Measurements from ENCODE around the gene PSMD8.
A peak's percentile ranks its signal among the peaks of the same experiment; 100 is the strongest.
"Not testable (repeated sequence)": the region's sequence is repeated elsewhere in the genome, so short reads cannot be mapped to it uniquely, and the experiment has no call there.

Gene PSMD8

GRCh38 chr19:38374332-38375097 is at the start of gene PSMD8:
Gene PSMD8, plus strand, starts transcription at chr19:38374571. Its CDS starts 31 bp downstream, at chr19:38374602.
- peak; percentile 81 to 97 for DNase-seq

- DNase-seq: no peak
Measured at GRCh38 chr19:38326591-38326990, 47.8 kb upstream of the PSMD8 start.

DNA sequence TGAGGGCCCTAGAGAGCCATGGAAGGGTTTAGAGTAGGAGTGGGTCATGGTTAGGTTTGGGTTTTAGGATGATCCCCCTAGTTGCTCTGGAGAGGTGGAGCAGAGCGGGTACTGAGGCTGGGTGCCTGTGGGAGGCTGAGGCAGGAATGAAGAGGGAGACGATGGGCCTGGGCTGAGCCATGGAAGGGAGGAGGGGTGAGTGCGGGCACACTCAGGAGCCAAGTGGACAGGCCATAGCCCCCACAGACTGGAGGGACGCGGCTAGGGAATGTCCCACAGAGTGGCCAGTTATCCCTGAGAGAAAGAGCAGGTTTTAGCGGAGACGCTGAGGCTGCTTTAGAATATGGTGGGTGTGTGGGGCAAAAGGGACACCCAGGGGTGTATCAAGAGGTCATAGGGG is 44.7 kb upstream of the PSMD8 start:
- DNase-seq: no peak

DNA sequence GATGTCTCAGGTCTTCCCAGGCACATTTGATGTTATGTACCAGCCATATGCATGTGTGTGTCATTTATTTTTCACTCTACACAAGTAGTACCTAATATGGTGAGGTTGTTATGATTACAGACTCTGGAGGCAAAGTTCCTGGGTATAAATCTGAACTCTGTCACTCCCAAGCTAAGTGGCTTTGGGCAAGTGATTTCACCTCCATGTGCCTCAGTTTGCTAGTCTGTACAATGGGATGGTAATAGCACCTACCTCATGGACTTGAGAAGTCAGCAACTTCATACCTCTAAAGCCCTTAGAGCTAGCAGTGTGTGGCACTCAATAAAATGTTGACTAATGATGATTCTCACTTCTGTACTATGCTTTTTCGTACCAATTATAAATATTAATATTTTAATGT is 42.6 kb upstream of the PSMD8 start:
- no peak for DNase-seq

- no peak for DNase-seq
Measured at GRCh38 chr19:38333245-38333644, 41.1 kb upstream of the PSMD8 start.

DNA sequence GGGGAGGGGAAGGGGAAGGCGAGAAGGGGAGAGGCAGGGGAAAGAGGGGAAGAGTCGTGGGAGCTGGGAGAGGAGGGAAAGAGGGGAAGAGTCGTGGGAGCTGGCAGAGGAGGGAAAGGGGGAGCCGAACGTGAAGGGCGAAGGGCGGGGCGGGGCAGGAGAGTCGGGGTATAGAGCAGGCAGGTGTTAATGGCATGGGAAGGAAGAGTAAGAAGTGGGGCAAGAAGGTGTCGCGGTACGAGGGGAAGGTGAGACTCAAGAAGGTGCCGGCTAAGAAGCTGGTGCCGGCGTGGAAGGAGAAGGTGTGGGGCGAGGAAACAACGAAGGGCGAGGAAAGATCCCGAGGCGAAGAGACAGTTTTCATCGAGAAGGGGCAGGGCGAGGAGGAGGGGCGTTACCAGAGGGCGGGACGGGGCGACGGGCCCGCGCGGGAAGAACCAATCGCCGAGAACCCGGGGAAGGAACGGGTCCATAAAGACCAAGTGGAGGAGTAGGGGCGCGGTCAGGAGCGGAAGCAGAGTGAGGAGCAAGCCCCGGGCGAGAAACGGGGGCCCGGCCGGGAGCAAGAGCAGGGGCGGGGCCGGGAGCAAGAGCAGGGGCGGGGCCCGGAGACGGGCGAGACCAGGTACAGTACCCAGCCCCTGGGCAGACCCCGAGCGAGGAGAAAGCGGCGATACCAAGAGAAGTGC is 38.3 kb upstream of the PSMD8 start:
- DNase-seq: peak; percentile 81 to 92

GRCh38 chr19:38336638-38337359 is 37.6 kb upstream of the PSMD8 start:
- DNase-seq: peak; percentile 65 to 89

GRCh38 chr19:38337360-38337653 is 37.1 kb upstream of the PSMD8 start:
- no peak for DNase-seq

- DNase-seq: not testable (repeated sequence)
Measured at GRCh38 chr19:38339011-38339410, 35.4 kb upstream of the PSMD8 start.

DNA sequence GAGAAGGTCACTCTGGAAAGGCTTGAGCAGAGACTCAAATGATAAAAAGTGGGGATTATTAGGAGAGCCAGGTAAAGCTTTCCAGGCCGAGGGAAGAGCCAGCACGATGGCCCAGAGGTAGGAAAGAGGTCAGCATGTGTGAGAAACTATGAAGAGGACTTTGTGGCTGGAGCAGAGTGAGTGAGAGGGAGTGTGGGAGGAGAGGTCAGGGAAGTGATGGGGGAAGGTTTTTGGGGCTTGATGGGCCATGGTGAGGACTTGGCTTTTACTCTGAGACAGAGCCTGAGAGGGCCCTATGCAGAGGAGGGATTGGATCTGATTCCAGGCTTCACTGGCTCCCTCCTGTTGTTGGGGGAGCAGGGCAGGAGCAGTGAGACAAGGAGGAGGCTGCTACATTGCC is 33.4 kb upstream of the PSMD8 start:
- no peak for DNase-seq

GRCh38 chr19:38346837-38347236 is 27.5 kb upstream of the PSMD8 start:
- no peak for DNase-seq

- no peak for DNase-seq
Measured at GRCh38 chr19:38350883-38351282, 23.5 kb upstream of the PSMD8 start.

GRCh38 chr19:38351865-38352395 is 22.4 kb upstream of the PSMD8 start:
- DNase-seq: no peak

- no peak for DNase-seq
Measured at GRCh38 chr19:38352611-38353010, 21.8 kb upstream of the PSMD8 start.

GRCh38 chr19:38355728-38356725 is 18.3 kb upstream of the PSMD8 start:
- no peak for DNase-seq

DNA sequence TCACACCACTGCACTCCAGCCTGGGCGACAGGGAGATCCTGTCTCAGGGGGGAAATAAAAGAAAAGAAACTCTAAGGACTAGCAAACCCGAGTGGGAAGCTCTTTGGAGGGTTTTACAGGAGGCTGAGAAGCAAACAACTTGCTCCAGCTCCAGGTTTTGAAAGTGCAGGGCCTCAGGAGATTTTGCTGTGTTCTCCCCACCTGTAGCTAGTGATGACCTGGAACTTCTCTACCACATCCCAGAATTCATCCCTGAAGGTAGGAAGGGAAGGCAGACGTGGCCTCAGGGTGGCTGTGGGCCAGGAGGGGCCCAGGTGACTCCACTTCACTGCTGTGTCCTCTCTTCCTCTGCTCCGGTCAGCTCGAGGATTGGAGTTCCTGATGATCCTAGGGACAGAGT is 16.3 kb upstream of the PSMD8 start:
- DNase-seq: no peak

DNA sequence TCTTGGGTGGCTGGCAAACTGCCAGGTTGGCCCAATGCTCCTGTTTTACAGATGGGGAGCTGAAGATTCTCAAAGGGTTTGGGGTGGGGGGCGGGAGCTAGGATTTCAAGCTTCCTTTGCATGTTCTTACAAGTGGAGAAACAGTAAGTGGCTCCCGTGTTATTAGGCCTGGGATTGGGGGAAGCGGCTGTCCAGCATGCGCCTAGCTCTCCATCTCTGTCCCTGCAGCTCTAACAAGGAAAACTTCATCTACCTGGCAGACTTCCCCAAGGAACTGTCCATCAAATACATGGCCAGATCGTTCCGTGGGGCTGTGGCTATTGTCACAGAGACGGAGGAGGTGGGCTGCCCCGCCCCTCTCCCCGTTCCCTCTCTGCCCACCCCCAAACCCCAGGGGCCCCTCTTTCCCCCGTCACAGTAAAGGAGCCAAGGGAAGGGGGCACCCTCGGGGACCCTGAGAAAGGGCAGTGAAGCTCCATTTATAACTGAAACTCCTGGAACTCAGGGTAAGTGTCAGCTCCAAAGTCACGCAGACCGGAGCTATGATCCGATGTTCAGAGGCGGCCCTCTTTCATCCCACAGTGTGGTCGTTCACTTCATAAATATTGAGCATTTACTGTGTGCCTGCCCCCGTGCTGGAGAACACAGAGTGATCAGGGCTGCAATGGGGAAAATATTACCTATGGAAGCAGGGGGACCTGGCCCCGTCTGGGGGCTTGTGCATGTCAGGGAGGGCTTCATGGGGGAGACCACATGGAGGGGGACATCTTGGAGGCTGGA is 14.9 kb upstream of the PSMD8 start:
- no peak for DNase-seq

- DNase-seq: no peak
Measured at GRCh38 chr19:38360351-38360750, 14.0 kb upstream of the PSMD8 start.

DNA sequence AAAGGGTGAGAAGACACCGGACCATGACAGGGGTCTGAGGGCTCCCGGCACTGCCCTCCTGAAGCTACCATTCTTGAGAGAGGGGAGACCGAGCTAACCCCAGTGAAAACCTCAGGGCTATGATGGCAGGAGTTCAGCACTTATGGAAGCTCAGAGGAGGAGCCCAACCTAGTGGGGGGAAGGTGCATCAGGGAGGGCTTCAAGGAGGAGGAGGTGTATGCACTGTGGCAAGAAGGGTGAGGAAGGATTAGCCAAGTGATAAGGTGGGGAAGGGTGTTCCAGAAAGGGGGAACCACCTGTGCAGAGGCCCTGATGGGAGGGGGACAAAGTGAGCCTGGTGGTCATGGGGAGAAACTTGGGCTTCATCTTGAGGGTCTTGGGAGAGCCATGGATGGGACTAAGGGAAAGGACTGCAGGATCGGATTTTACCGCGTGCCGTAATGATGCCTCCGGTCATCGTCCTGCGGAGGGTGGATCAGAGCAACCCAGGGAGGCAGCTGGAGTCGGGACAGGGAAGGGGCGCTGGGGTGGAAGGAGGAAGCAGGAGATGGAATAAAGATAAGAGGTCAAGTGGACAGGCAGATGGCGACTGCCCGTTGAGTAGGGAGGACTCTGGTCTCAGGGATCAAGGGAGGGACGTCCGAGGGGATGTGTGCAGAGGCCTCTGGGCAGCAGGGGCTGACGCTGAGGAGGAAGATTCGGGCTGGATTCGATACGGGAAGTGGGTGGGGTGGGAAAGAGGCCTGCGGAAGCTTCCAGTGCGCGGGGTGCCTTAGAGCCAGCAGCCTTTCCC is 13.3 kb upstream of the PSMD8 start:
- DNase-seq: peak in 1 of 2 experiments; percentile 33

GRCh38 chr19:38361633-38362075 is 12.7 kb upstream of the PSMD8 start:
- peak; percentile 52 to 83 for DNase-seq

All from SW 1271 (cell line).